Spleen (tissue), 11 donors: Measurements from ENCODE around the gene GADD45G. TPM values are rescaled to one million over a fixed set of nuclear protein-coding genes. Genes with fewer than 3 reads are reported as not detected.

Source experiments
- DNase-seq: peaks from one replicate; pipeline ENCODE4 v3.0.0-alpha.2; 2020
- H3K27ac ChIP-seq, 8 donors: fragments of 200-600 bp; sonication (generic) in 7 of 8; 1 replicate in 4 of 8; 2 replicates in 4 of 8; pipeline versions ENCODE4 v1.5.0 to v1.8.0; 2016 to 2021; ENCODE audit warnings: inconsistent platforms in 4 of 8, mild to moderate bottlenecking in 4 of 8, moderate library complexity in 1 of 8
- H3K27me3 ChIP-seq, 7 donors: fragments of 200-600 bp; sonication (generic) in 6 of 7; replicated peaks in 1 of 7; 1 replicate in 4 of 7; 2 replicates in 3 of 7; pipeline versions ENCODE4 v1.5.0 to v1.8.0; 2016 to 2021; ENCODE audit warnings: inconsistent platforms in 3 of 7, mild to moderate bottlenecking in 1 of 7
- H3K36me3 ChIP-seq, 6 donors: fragments of 200-600 bp; sonication (generic) in 5 of 6; 1 replicate in 4 of 6; 2 replicates in 2 of 6; pipeline versions ENCODE4 v1.5.0 to v1.8.0; 2016 to 2021; ENCODE audit warnings: inconsistent platforms in 2 of 6
- H3K4me1 ChIP-seq, 6 donors: fragments of 200-600 bp; sonication (generic) in 5 of 6; 1 replicate in 3 of 6; 2 replicates in 3 of 6; pipeline versions ENCODE4 v1.5.0 to v1.8.0; 2016 to 2021; ENCODE audit warnings: inconsistent platforms in 3 of 6
- H3K4me3 ChIP-seq, 8 donors: fragments of 200-600 bp; sonication (generic) in 7 of 8; 1 replicate in 4 of 8; 2 replicates in 4 of 8; pipeline versions ENCODE4 v1.5.0 to v1.8.0; 2016 to 2021; ENCODE audit warnings: inconsistent platforms in 4 of 8, mild to moderate bottlenecking in 4 of 8, moderate library complexity in 2 of 8
- H3K9me3 ChIP-seq, 8 donors: fragments of 200-600 bp; sonication (generic) in 7 of 8; 1 replicate in 4 of 8; 2 replicates in 4 of 8; pipeline versions ENCODE4 v1.5.0 to v1.8.0; 2016 to 2021; ENCODE audit warnings: inconsistent platforms in 4 of 8
- CTCF ChIP-seq, 11 experiments: fragments of 200-600 bp in 7 of 11; fragments of 450-650 bp in 4 of 11; sonication (generic) in 4 of 11; IDR thresholded peaks in 8 of 11; conservative IDR thresholded peaks in 3 of 11; 1 replicate in 7 of 11; 2 replicates in 4 of 11; pipeline versions ENCODE4 v1.4.0 to v1.8.0; 2016 to 2021; ENCODE audit warnings: antibody characterized with exemption in 11 of 11, inconsistent platforms in 4 of 11, mild to moderate bottlenecking in 1 of 11
- POLR2A ChIP-seq, 3 donors: fragments of 450-650 bp; IDR thresholded peaks; one replicate each; pipeline ENCODE4 v1.5.1; 2017; ENCODE audit warnings: antibody characterized with exemption in 3 of 3, mild to moderate bottlenecking in 1 of 3
- POLR2AphosphoS5 ChIP-seq, 3 donors: sonication (generic); formaldehyde crosslinking; IDR thresholded peaks; one replicate each; pipeline ENCODE4 v1.5.1; 2017; ENCODE audit warnings: antibody characterized with exemption in 3 of 3
- WGBS, 5 donors: extraction: QIAGEN DNeasy Blood & Tissue Kit in 3 of 5; methylation state at CpG; one replicate each; pipeline versions ENCODE4 v1.1.5 to v1.1.7; 2013 to 2018; 5-methylcytosine and 5-hydroxymethylcytosine counted together
- intact Hi-C: fragments of 100-400 bp; cut with DNase I; formaldehyde crosslinking; loops from one replicate; pipeline ENCODE4 v1.15.0; 2023; ENCODE audit warnings: low total_unique reads
- polyA plus RNA-seq, 3 donors: library from polyadenylated mRNA; stranded (reverse); fragments of 200-250 nt; gene quantifications; one replicate each; pipeline ENCODE4 v1.2.1, GENCODE V29; 2013
- total RNA-seq, 7 donors: library from RNA; depleted of rRNA in 3 of 7; stranded (reverse); fragments of >200 nt in 3 of 7; fragmentation: NEBNext Ultra II Directional in 4 of 7; extraction: Animal tissue kit (Norgen Biotek cat#: 25700) in 4 of 7; gene quantifications; one replicate each; pipeline versions ENCODE4 v1.1.0 to v1.2.1, GENCODE V29; 2016 to 2021
- donor health status: healthy with polysubstance abuse.
- donor health status: DM: no; HTN: no; CAD: no; lungs with moderate emphysema.
- donor health status: DM: no; HTN: no; CAD: no.
- donor health status: Bipolar disorder and iron deficiency.
- donor health status: healthy.
- donor health status: DM: no; HTN: no; CAD: no.
- donor health status: DM: yes; HTN: yes; CAD: no.

GADD45G gene
- total and polyA plus RNA-seq, 10 donors: 2.0 to 17.6 (median 4.2) TPM

DNA sequence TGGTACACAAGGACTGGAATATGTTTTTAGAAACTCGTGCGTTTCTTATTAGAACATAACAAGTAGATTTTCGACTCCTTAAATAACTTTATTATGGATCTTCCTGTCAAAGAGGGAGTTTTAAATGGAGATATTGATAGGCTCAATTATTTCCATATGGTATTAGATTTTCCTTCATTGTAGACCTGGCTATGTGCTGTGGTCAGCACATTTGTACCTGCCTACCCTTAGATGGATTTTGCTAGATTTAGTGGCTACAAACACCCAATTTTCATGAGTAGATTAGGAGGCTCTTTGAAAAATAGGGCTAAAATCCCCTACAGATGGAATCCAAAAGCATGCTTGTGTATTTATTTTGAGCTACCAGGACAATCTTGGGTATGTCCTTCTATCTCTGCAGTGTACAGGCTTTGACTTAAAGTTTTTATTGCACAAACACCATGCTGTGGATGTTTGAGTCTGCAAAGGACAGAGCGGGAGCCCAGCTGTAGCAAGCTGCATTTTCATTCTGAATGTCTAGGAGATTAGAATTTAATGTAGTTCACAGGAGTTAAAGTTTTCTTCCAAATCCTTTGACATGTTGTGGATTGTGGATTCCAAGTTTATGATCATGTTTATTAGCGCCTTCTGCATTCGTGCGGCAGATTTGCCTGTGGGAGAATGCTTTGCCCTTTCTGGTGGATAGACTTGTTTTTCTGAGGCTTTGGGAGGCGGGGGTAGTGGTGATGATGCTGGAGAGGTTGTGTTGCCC is 41.6 kb downstream of the GADD45G start:
- TF ChIP-seq POLR2AphosphoS5 (IDR thresholded peaks at IDR 0.05): no peak
- TF ChIP-seq POLR2A (IDR thresholded peaks at IDR 0.05): no peak
- no peak for TF ChIP-seq CTCF (IDR thresholded peaks at IDR 0.05 in 8 of 11, conservative IDR thresholded peaks at IDR 0.05 in 3 of 11)
- H3K27ac ChIP-seq: no peak overlapping the region
- H3K4me3 ChIP-seq: no peak overlapping the region
- DNase-seq: no peak
- no peaks in the 10 kb centered on the region for H3K36me3 ChIP-seq
- no peaks in the 10 kb centered on the region for H3K27me3 ChIP-seq
- WGBS, 5 donors: 92 to 95% (median 94%) methylated on average over 8 of the region's 8 CpGs
- intact Hi-C loops: no loop called here
- peaks cover 0 to 6% (median 0%) of the 10 kb centered on the region in 8 donors for H3K9me3 ChIP-seq
- H3K4me1 ChIP-seq: no peaks in the 10 kb centered on the region

DNA sequence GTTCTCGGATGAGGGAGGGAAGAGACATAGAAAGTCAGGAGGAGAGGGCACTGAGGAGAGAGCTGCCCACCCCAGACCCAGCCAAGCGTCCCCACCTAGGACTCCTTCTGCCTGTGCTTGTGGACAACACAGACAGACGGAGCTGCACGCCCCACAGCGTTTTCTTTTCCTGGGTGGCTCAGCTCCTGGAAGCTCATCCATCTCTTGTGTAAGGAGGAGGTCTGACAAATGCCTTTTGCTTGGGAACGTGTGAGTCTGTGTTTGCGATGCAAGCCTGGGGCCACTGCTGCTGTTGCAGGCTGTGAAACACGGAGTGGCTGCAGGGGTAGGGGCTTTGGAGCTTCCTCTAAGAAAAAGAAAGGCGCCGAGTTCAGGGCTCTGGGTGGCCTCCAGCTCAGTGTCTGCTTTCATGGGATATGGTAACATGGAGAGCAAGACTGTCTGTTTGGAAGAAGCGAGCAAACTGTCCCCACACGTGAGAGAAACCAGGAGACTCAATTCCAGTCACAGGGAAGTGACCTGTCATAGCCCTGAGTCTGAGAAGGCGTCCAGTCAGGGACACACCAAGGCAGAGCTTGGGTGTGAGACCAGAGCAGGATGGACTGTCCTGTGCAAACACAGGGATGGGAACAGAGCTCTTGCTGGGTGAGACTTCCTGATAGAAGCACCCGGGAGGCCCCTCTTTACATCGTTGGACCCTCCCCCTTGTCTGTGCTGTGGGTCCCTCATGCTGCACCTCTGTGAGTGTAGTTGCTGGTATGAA is 42.7 kb downstream of the GADD45G start:
- no peak for TF ChIP-seq CTCF (IDR thresholded peaks at IDR 0.05 in 8 of 11, conservative IDR thresholded peaks at IDR 0.05 in 3 of 11)
- Histone ChIP-seq H3K36me3 (no peaks in the 10 kb centered on the region), H3K9me3 (peaks cover 0 to 6% (median 0%) of the 10 kb centered on the region in 8 donors), H3K27me3 (no peaks in the 10 kb centered on the region), H3K27ac (no peak overlapping the region), H3K4me1 (no peaks in the 10 kb centered on the region), H3K4me3 (no peak overlapping the region)
- peak; percentile 56 for DNase-seq
- WGBS, 5 donors: 76 to 86% (median 85%) methylated on average over 14 to 15 of the region's 15 CpGs
- intact Hi-C loops: no loop called here

GRCh38 chr9:89648247-89649000 is 43.6 kb downstream of the GADD45G start:
- Histone ChIP-seq H3K36me3 (no peaks in the 10 kb centered on the region), H3K9me3 (peaks cover 0 to 6% (median 0%) of the 10 kb centered on the region in 8 donors), H3K4me1 (no peaks in the 10 kb centered on the region), H3K27ac (no peak overlapping the region), H3K4me3 (no peak overlapping the region), H3K27me3 (no peaks in the 10 kb centered on the region)
- 76 to 86% (median 83%) methylated on average over 10 to 11 of the region's 11 CpGs for WGBS, 5 donors
- TF ChIP-seq POLR2A (IDR thresholded peaks at IDR 0.05) (no peak), CTCF (IDR thresholded peaks at IDR 0.05 in 8 of 11, conservative IDR thresholded peaks at IDR 0.05 in 3 of 11) (no peak), POLR2AphosphoS5 (IDR thresholded peaks at IDR 0.05) (no peak)
- intact Hi-C loops: no loop called here
- DNase-seq: peak; percentile 46
